ENCODE data around the gene GPC5. TPM values are rescaled to one million over a fixed set of nuclear protein-coding genes. Genes with fewer than 3 reads are reported as not detected.

The GPC5 gene
- total RNA-seq, 1 donor = not detected

DNA sequence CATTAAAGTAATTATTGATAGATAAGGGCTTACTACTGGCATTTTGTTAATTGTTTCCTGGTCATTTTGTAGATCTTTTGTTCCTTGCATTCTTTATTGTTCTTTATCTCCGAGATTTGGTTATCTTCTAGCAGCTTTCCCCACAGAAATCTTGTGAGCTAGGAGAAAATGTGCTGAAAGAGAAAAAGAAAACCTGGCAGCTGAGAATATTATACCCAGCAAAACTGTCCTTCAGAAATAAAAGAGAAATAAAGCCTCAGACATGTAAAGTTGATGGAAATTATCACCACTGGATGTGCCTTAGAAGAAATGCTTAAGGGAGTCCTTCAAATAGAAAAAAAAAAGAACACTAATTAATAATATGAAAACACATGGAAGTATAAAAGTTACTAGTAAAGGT lies 1363.3 kb downstream of the GPC5 start:
- TF ChIP-seq, protein P1, sequence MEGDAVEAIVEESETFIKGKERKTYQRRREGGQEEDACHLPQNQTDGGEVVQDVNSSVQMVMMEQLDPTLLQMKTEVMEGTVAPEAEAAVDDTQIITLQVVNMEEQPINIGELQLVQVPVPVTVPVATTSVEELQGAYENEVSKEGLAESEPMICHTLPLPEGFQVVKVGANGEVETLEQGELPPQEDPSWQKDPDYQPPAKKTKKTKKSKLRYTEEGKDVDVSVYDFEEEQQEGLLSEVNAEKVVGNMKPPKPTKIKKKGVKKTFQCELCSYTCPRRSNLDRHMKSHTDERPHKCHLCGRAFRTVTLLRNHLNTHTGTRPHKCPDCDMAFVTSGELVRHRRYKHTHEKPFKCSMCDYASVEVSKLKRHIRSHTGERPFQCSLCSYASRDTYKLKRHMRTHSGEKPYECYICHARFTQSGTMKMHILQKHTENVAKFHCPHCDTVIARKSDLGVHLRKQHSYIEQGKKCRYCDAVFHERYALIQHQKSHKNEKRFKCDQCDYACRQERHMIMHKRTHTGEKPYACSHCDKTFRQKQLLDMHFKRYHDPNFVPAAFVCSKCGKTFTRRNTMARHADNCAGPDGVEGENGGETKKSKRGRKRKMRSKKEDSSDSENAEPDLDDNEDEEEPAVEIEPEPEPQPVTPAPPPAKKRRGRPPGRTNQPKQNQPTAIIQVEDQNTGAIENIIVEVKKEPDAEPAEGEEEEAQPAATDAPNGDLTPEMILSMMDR (IDR thresholded peaks at IDR 0.05; ENCODE audit: insufficient read depth, low read depth, low read length) = no peak
- no peak overlapping the region for H3K4me3 ChIP-seq (ENCODE audit: low read depth, low read length)
- no peak for DNase-seq (ENCODE audit: low read depth)

DNA sequence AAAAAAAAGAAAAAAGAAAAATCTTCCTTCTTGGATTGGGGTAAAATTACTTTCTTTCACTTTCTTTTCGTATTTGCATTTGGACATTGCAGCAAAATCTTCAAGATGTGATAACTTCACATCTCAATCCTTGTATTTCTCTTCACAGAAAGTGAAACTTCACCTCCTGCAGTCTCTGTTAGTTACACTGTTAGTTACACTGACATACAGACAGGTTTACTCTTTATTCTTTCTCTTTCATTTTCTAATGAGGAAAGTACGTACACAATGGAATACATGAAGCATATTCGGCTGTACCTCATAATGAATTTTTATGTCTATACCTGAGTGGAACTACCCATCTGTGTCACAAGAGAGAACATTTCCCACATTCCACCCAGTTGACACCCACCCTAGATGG lies 1369.0 kb downstream of the GPC5 start:
- TF ChIP-seq, protein P1 (IDR thresholded peaks at IDR 0.05; ENCODE audit: insufficient read depth, low read depth, low read length) = no peak
- no peak overlapping the region for H3K4me3 ChIP-seq (ENCODE audit: low read depth, low read length)
- DNase-seq (ENCODE audit: low read depth) = no peak

DNA sequence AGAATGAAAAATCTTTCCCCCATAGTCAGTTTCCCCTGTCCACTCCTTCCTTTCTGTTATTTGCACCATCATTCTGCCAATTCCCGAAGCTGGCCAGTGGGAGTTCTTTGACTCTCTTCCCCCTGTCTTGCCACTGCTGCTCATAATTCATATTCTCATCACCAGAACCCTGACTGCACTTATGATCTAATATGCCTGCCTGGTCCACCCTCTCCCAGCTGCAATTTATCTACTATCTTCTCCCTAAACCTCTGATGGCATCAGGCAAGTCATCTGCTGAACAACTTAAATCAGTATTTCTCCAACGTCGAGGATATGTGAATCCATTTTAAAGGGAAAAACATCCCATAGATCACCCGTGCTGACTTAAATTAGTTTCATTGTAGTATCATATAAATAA lies 1370.2 kb downstream of the GPC5 start:
- peak; percentile 2 for DNase-seq (ENCODE audit: low read depth)

DNA sequence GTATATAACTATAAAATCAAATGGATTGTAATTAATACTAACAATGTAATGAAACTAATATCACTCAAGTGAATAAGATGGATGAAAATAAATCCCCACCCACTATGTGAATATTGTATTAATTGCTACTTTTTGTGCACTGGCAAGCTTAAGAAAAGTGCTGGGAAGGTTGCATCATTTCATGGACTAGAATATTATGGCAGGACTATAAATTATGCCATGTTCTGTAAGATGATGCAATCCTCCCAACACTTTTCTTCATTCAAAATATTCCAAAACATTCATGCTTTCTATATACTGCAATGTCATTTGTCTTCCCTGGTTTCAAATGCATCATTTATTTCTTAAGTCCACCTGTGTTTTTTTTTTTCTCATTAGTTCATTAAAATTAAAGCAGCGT lies 1370.6 kb downstream of the GPC5 start:
- DNase-seq (ENCODE audit: low read depth) = peak; percentile 57
- no peak overlapping the region for H3K4me3 ChIP-seq (ENCODE audit: low read depth, low read length)
- TF ChIP-seq, protein P1 (IDR thresholded peaks at IDR 0.05; ENCODE audit: insufficient read depth, low read depth, low read length) = no peak

More for the DNA sequence above, 1370.2 kb downstream of the GPC5 start:
- TF ChIP-seq, protein P1 (IDR thresholded peaks at IDR 0.05; ENCODE audit: insufficient read depth, low read depth, low read length) = no peak
- no peak overlapping the region for H3K4me3 ChIP-seq (ENCODE audit: low read depth, low read length)

DNA sequence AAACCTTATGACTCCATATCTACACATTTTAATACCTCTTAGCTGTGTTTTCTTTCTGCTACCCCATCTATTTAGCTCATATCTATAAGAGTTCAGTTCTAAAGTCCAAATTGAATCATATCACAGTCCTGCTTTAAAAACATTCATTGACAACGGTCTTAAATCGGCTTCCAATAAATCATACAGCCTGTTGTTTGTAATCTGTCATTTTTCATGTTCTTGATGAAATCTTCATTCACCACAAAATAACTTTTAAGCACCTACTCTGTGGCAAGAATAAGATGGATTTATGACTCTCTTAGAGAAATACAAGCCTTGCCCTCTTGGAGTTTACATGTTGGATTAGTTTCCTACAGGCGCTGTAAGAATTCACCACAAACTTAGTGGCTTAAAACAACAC lies 1377.2 kb downstream of the GPC5 start:
- peak; percentile 3 for DNase-seq (ENCODE audit: low read depth)
- H3K4me3 ChIP-seq (ENCODE audit: low read depth, low read length) = no peak overlapping the region
- TF ChIP-seq, protein P1 (IDR thresholded peaks at IDR 0.05; ENCODE audit: insufficient read depth, low read depth, low read length) = no peak

DNA sequence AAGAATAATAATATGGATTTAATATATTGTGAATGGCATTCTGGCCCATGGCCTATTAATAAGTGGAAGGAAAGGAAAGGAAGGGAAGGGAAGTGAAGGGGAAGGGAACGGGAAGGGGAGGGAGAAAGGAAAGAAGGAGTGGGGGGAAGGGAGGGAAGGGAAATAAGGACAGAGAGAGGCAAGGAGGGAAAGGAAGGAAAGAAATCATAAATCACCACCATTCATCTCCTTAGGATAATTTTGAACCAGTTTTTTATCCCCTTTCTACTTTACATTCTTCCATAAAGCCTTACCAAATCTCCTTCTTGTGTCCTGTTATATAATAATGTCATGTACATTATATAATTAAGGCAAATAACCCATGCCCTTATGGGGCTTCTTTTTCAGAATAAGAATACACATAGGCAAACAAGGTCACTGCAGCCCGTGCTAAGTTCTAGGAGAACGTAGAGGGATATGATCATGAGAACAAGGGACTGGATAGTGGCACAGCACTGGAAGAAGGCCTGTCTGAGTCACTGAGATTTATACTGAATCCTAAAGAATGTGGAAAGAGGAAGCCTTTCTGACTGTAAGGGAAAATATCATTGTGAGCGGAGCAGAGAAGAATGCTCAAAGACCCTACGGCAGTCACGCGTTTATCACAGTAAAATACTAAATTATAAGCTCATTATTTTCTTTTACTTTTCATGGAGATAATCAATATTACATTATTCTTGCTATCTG lies 1383.7 kb downstream of the GPC5 start:
- DNase-seq (ENCODE audit: low read depth) = no peak
- H3K4me3 ChIP-seq (ENCODE audit: low read depth, low read length) = no peak overlapping the region
- TF ChIP-seq, protein P1 (IDR thresholded peaks at IDR 0.05; ENCODE audit: insufficient read depth, low read depth, low read length) = no peak

DNA sequence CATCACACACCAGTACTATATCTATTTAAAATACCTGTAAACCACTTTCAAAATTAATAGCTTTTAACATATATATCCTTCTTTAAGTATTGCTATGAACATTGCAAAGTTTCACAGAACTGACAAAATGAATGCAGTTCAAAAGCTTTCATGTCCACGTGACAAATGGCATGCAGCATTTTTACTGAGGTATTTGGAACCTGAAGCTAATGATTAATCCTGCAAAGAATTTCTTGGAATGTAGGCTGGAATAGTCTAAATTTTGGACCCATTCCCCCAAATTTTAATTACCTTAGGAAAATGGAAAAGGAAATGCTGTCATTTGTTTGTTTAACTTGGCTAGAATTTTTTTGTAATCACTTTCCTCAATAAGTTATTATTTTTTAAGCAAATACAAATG lies 1404.4 kb downstream of the GPC5 start:
- no peak overlapping the region for H3K4me3 ChIP-seq (ENCODE audit: low read depth, low read length)
- TF ChIP-seq, protein P1 (IDR thresholded peaks at IDR 0.05; ENCODE audit: insufficient read depth, low read depth, low read length) = no peak
- DNase-seq (ENCODE audit: low read depth) = no peak
